ENCODE data around the gene QKI. TPM values are rescaled to one million over a fixed set of nuclear protein-coding genes. Genes with fewer than 3 reads are reported as not detected.

QKI gene
- total RNA-seq = 295 and 345 TPM in 2 replicates

DNA sequence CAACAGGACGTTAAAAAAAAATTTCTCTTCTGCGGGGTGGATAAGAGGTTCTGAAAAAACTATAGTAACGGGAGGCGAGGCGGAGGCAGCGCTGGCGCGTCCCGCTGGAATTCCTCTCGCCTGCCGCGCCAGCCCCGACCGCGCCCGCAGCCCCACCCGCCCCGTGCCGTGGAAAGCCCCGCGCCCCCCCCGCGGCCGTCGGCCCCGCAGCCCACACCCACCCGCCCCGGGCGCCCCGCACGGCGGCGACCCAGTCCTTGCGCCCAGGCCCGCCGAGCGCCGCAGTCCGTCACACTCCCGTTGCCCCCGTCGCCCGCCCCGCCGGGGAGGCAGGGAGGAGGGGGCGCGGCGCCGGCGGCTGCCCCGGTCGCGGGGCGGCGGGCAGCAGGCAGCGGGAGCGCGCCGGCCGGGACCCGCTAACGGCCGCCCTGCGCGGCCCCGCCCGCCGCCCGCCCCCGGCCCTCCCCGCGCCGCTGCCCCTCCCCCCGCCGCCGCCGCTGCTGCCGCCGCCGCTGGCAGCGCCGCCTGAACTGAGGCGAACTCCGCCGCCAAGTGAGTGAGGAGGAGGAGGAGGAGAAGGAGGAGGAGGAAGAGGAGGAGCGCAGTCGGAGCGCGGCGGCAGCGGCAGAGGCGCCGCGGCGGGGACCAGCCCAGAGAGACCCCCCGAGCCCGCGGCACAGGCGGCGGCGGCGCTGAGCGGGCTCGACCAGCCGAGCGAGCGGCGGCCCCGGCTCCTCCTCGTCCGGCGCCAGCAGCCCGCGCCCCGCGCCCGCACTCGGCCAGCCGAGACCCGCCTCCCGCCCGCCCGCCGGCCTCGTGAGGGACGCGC lies at the start of gene QKI:
Gene QKI (plus strand): TSS at position 602 of the 829 bp plus-strand sequence. CDS start 476 bp downstream, outside the sequence.

All from thoracic aorta endothelial cell (primary cell).